Measurements from ENCODE around the gene SBF2.

SBF2 gene

DNA sequence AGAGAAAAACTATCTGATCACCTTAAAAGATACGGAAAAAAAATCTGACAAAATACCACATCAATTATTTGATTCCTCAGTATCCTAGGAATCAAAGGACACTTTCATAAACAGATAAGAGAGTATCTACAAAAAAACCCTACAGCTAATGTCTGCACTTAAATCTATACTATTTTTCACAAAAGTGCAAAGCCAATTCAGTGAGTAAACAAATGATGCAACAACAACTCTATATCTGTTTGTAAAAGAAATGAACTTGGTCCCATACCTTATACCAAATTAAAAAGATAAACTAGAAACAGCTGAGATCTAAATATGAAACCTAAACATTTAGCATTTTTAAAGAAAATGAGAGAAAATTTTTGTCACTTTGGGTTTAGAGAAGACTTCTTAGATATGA is 366.3 kb downstream of the SBF2 start:
- no peak overlapping the region for H3K4me3 ChIP-seq (ENCODE audit: low read depth, low read length)
- TF ChIP-seq, protein P1, sequence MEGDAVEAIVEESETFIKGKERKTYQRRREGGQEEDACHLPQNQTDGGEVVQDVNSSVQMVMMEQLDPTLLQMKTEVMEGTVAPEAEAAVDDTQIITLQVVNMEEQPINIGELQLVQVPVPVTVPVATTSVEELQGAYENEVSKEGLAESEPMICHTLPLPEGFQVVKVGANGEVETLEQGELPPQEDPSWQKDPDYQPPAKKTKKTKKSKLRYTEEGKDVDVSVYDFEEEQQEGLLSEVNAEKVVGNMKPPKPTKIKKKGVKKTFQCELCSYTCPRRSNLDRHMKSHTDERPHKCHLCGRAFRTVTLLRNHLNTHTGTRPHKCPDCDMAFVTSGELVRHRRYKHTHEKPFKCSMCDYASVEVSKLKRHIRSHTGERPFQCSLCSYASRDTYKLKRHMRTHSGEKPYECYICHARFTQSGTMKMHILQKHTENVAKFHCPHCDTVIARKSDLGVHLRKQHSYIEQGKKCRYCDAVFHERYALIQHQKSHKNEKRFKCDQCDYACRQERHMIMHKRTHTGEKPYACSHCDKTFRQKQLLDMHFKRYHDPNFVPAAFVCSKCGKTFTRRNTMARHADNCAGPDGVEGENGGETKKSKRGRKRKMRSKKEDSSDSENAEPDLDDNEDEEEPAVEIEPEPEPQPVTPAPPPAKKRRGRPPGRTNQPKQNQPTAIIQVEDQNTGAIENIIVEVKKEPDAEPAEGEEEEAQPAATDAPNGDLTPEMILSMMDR (IDR thresholded peaks at IDR 0.05; ENCODE audit: borderline replicate concordance, insufficient read depth, low read depth, low read length): no peak

DNA sequence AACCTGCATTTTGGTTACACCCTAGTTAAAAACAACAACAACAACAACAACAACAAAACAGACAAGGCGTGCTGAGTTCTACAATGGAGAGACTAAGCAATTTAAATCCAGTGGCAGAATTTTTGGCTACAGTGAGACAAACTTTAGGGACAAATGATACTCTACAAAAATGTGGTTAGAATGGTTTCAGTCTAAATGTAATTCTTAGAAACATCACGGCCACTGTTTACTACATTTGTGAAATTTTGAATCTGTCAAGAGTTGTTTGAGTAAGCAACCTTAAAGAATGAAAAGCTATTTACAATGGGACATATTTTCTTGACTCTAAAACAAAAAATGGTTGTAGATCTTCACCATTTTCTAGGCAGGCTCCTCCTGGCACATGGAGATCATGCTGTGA is 370.7 kb downstream of the SBF2 start:
- H3K4me3 ChIP-seq (ENCODE audit: low read depth, low read length): no peak overlapping the region
- TF ChIP-seq, protein P1 (IDR thresholded peaks at IDR 0.05; ENCODE audit: borderline replicate concordance, insufficient read depth, low read depth, low read length): no peak

GRCh38 chr11:9922806-9923205 is 371.2 kb downstream of the SBF2 start:
- no peak overlapping the region for H3K4me3 ChIP-seq (ENCODE audit: low read depth, low read length)
- TF ChIP-seq, protein P1 (IDR thresholded peaks at IDR 0.05; ENCODE audit: borderline replicate concordance, insufficient read depth, low read depth, low read length): no peak

DNA sequence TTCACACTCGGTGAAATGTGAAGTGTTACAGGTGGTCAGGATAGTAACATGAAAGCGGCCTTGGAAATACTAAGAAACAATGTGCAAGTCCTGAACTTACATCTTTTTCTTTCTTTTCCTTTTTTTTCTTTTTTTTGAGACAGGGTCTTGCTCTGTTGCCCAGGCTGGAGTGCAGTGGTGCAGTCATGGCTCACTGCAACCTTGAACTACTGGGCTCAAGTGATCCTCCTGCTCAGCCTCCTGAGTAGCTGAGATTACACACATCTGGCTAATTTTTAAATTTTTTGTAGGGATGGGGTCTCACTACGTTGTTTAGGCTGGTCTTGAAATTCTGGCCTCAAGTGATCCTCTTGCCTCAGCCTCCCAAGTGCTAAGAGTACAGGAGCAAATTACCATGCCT is 377.5 kb downstream of the SBF2 start:
- TF ChIP-seq, protein P1 (IDR thresholded peaks at IDR 0.05; ENCODE audit: borderline replicate concordance, insufficient read depth, low read depth, low read length): no peak

DNA sequence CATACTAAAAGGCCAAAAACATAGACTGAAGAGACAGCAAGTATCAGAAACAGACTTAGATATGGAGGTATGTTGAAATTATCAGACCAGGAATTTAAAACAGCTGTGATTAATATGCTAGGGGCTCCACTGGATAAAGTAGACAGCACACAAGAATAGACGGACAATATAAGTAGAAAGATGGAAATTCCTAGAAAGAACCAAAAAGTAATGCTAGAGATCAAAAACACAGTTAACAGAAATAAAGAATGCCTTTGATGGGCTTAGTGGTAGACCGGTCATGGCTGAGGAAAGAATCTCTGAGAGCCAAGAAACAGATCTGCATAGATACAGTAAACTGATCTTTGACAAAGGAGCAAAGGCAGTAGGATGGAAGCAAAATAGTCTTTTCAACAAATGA is 380.0 kb downstream of the SBF2 start:
- H3K4me3 ChIP-seq (ENCODE audit: low read depth, low read length): no peak overlapping the region
- TF ChIP-seq, protein P1 (IDR thresholded peaks at IDR 0.05; ENCODE audit: borderline replicate concordance, insufficient read depth, low read depth, low read length): no peak

More for the DNA sequence above, 377.5 kb downstream of the SBF2 start:
- no peak overlapping the region for H3K4me3 ChIP-seq (ENCODE audit: low read depth, low read length)

DNA sequence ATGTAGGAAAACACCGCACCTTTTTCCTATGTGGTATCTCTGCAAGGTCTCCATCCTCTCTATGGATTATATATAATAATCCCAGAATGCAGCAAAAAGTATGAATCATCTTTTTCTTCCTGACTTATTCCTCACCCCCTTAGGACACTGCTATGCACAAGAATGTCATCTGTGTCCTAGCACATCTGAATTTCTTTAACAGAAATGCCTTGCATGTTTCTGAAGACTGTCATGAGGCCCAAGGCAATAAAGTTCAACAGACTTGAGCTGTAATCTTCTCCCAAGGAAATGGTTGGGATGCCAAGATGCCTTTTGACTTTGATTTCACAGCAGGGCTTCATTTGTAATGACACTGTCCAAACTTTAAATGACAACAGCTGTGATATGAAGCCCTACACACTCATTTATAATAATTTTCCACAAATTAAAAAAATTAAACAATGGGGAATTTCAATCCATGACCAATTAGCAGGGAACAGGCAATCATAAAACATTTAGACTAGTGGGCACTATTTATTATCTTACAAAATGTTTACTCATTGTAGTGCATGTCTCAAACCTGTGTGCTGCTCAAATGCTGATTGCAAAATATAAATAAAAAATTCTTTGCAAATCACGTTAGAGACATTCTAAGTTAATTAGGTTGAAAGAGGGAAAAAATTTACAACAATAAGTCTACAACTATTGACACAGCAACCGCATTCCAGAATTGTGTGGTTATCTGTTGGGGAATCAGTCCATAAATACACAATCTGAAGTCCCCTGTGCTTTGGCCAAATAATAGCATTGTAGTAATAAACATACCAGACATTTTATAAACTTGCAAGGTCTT is 387.8 kb downstream of the SBF2 start:
- TF ChIP-seq, protein P1 (IDR thresholded peaks at IDR 0.05; ENCODE audit: borderline replicate concordance, insufficient read depth, low read depth, low read length): no peak
- no peak overlapping the region for H3K4me3 ChIP-seq (ENCODE audit: low read depth, low read length)

- TF ChIP-seq, protein P1 (IDR thresholded peaks at IDR 0.05; ENCODE audit: borderline replicate concordance, insufficient read depth, low read depth, low read length): no peak
- H3K4me3 ChIP-seq (ENCODE audit: low read depth, low read length): no peak overlapping the region
Observed at GRCh38 chr11:9905501-9905951, 388.5 kb downstream of the SBF2 start.
